Measurements from ENCODE around the gene FAM199X. TPM values are rescaled to one million over a fixed set of nuclear protein-coding genes. Genes with fewer than 3 reads are reported as not detected.
A peak's percentile ranks its signal among the peaks of the same experiment; 100 is the strongest.

The FAM199X gene
- total RNA-seq, 4 donors from 2014 or later: 9.5 to 16.6 (median 15.1) TPM

- H3K27ac ChIP-seq: no peak overlapping the region
- no peaks in the 10 kb centered on the region for H3K36me3 ChIP-seq
- peaks cover 0 to 2% (median 0%) of the 10 kb centered on the region in 3 donors for H3K4me1 ChIP-seq
- no peak for DNase-seq
- H3K27me3 ChIP-seq: no peaks in the 10 kb centered on the region
- intact Hi-C loops (cut with DNase I): no loop called here
- WGBS, 2 donors: 84 to 91% methylated on average over 8 of the region's 8 CpGs
- no peak overlapping the region for H3K4me3 ChIP-seq
- no peaks in the 10 kb centered on the region for H3K9me3 ChIP-seq
- TF ChIP-seq, protein P1, sequence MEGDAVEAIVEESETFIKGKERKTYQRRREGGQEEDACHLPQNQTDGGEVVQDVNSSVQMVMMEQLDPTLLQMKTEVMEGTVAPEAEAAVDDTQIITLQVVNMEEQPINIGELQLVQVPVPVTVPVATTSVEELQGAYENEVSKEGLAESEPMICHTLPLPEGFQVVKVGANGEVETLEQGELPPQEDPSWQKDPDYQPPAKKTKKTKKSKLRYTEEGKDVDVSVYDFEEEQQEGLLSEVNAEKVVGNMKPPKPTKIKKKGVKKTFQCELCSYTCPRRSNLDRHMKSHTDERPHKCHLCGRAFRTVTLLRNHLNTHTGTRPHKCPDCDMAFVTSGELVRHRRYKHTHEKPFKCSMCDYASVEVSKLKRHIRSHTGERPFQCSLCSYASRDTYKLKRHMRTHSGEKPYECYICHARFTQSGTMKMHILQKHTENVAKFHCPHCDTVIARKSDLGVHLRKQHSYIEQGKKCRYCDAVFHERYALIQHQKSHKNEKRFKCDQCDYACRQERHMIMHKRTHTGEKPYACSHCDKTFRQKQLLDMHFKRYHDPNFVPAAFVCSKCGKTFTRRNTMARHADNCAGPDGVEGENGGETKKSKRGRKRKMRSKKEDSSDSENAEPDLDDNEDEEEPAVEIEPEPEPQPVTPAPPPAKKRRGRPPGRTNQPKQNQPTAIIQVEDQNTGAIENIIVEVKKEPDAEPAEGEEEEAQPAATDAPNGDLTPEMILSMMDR (IDR thresholded peaks at IDR 0.05): no peak
- TF ChIP-seq POLR2A (IDR thresholded peaks at IDR 0.05): no peak
Measured at GRCh38 chrX:104141087-104141760, 25.0 kb upstream of the FAM199X start.

DNA sequence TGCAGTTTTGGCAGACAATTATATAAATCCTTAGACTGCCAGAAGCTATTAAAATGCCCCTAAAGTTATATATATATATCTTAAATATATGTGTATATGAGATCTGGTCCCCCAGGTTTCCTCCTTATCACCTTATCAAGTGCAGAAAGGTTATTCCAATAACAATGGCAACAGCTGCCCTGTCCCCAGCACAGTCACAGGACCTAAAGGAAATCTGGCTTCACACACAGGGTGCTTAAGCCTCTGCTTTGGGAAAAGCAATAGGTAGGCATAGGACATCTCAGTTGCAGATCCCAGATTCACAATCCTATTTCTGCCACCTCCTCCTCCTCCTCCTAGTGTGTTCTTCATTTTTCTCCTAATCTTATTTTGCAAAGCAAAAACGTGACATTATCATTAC lies 15.2 kb upstream of the FAM199X start:
- Histone ChIP-seq H3K36me3 (no peaks in the 10 kb centered on the region), H3K4me1 (peaks cover 0 to 12% (median 4%) of the 10 kb centered on the region in 3 donors), H3K4me3 (no peak overlapping the region), H3K27me3 (no peaks in the 10 kb centered on the region), H3K27ac (no peak overlapping the region), H3K9me3 (no peaks in the 10 kb centered on the region)
- WGBS, 2 donors: 8 to 36% methylated on average over 1 of the region's 1 CpG
- DNase-seq: no peak
- intact Hi-C loops (cut with DNase I): no loop called here
- no peak for TF ChIP-seq POLR2A (IDR thresholded peaks at IDR 0.05)
- TF ChIP-seq, protein P1 (IDR thresholded peaks at IDR 0.05): no peak

DNA sequence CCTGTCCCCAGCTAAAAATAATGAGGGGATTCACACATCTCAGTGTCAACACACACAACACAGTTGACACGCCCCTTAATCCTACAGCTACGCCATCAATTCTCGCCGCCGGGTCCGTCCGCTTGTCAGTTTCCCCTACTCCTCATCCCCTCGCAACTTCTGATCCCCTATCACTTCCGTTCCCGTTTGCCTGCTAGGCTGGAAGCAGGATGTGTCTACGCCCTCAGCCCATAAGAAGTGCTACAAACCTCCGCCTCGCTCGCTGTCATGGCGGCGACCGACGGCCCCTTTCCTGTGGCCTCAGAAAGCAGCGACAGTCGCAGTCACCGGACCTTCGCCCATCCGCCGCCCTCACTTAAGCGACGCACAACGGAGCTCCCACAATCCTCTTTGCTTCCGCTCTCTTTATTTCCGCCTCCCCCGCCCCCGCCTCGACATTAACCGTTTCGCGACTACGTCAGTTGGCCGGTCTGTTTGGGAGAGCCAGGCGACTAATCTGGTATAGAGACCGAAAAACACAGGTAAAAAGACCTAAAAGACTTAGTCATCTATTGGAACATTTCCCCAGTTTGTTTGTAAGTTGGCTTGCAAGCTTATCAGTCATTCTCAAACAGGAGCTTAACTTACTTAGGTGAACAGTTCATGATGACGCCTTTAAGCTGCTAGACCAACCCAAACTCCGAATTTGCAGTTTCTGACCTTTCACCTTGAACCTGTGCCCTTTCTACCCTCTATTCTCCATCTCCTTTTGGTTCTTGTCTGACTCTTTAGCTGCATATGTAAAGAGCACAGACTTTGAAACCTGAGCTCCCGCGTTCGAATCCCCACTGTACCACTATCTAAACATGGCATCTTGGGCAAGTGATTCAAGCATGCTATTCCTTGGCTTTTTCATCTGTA lies 9.4 kb upstream of the FAM199X start, which contains the start of gene SLC25A53:
SLC25A53 (minus strand) TSS at position 380 of the 900 bp plus-strand sequence. CDS start 51,752 bp downstream, outside the sequence.
- H3K4me3 ChIP-seq: peak within 1 kb of the TSS; percentile 42 to 68 (median 62)
- H3K4me1 ChIP-seq: peaks cover 0 to 20% (median 9%) of the 10 kb centered on the region in 3 donors
- no peaks in the 10 kb centered on the region for H3K36me3 ChIP-seq
- WGBS, 2 donors: 0 to 43% methylated on average over 31 to 36 of the region's 44 CpGs
- H3K27me3 ChIP-seq: no peaks in the 10 kb centered on the region
- peak; percentile 22 for DNase-seq
- intact Hi-C loops (cut with DNase I): no loop called here
- TF ChIP-seq, protein P1 (IDR thresholded peaks at IDR 0.05): peak in 1 of 6 experiments; percentile 17
- peak in 2 of 4 donors; percentile 22 to 50 for TF ChIP-seq POLR2A (IDR thresholded peaks at IDR 0.05)
- no peaks in the 10 kb centered on the region for H3K9me3 ChIP-seq
- H3K27ac ChIP-seq: peak within 1 kb of the TSS; percentile 85 to 92 (median 91)

- Histone ChIP-seq H3K4me1 (peaks cover 0 to 31% (median 0%) of the 10 kb centered on the region in 3 donors), H3K27ac (peak overlapping the region; percentile 83 to 90 (median 86)), H3K9me3 (no peaks in the 10 kb centered on the region), H3K27me3 (no peaks in the 10 kb centered on the region), H3K36me3 (no peaks in the 10 kb centered on the region), H3K4me3 (peak overlapping the region; percentile 58 to 85 (median 78))
- WGBS, 2 donors: 1 to 40% methylated on average over 20 to 27 of the region's 37 CpGs
- no peak for DNase-seq
- TF ChIP-seq POLR2A (IDR thresholded peaks at IDR 0.05): no peak
- TF ChIP-seq, protein P1 (IDR thresholded peaks at IDR 0.05): no peak
- intact Hi-C loops (cut with DNase I): no loop called here
Measured at GRCh38 chrX:104166735-104167436, 633 bp downstream of the FAM199X start.
